Urinary bladder (tissue), 4 donors: ENCODE data around the gene CHAC2. TPM values are rescaled to one million over a fixed set of nuclear protein-coding genes. Genes with fewer than 3 reads are reported as not detected.
A peak's percentile ranks its signal among the peaks of the same experiment; 100 is the strongest.

ENCODE experiments used
- DNase-seq: peaks from one replicate; pipeline ENCODE4 v3.0.0-alpha.2; 2015; ENCODE audit errors: extremely low spot score
- H3K27ac ChIP-seq: one replicate; pipeline ENCODE4 v1.5.1; 2013; ENCODE audit warnings: low read depth, mild to moderate bottlenecking, moderate library complexity
- H3K36me3 ChIP-seq: one replicate; pipeline ENCODE4 v1.6.1; 2013; ENCODE audit warnings: mild to moderate bottlenecking, moderate library complexity; ENCODE audit not compliant: insufficient read depth
- H3K4me1 ChIP-seq: one replicate; pipeline ENCODE4 v1.6.1; 2013; ENCODE audit warnings: mild to moderate bottlenecking, moderate library complexity; ENCODE audit not compliant: insufficient read depth
- H3K4me3 ChIP-seq: one replicate; pipeline ENCODE4 v1.5.1; 2013; ENCODE audit warnings: low read depth, low read length
- WGBS: extraction: QIAGEN DNeasy Blood & Tissue Kit; methylation state at CpG from one replicate; pipeline ENCODE4 v1.1.7; 2013; 5-methylcytosine and 5-hydroxymethylcytosine counted together
- polyA plus RNA-seq: library from polyadenylated mRNA; stranded (reverse); fragments of 200-250 nt; gene quantifications from one replicate; pipeline ENCODE4 v1.2.3, GENCODE V29; 2013
- total RNA-seq: library from RNA; depleted of rRNA; stranded (reverse); fragments of >200 nt; gene quantifications from one replicate; pipeline ENCODE4 v1.2.3, GENCODE V29; 2014
- donor health status: healthy with polysubstance abuse.
- donor health status: healthy.

CHAC2 gene
- total and polyA plus RNA-seq, 2 donors: 1.4 to 2.3 TPM

DNA sequence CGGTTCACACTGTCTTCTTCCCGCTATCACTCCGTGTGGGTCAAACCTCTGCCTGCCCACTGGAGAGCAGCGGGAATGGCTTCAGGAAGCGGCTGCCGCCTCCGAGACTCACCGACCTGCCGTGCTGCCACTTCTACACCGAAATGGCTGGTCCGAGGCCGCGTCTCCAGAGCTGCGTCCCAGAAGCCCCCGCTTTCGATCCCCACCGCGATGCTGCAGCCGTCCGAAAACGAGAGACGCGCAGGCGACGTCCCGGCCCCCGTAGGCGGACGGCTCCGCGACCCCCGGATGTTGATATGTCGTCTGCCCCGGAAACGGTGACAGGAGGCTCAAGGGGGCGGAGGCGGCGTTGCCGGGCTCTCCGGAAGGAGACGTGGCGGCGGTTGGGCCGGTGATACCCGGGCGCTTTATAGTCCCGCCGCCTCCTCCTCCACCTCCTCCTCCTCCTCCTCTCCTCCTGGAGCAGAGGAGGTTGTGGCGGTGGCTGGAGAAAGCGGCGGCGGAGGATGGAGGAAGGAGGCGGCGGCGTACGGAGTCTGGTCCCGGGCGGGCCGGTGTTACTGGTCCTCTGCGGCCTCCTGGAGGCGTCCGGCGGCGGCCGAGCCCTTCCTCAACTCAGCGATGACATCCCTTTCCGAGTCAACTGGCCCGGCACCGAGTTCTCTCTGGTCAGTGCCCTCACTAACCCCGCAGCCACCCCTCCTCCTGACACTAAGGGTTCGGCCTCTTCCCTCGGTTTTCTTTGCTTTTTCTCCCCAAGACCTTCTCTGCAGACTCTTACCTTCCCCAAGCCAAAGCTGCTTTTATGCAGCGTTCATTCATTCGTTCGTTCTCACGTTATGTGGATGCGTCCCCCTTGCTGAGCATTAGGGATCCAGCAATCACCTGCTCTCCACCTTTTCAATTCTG, 19.4 kb downstream of the CHAC2 start, which contains the start of the genes ASB3 and ERLEC1:
Gene ASB3, minus strand, starts transcription at position 249 of the 909 bp plus-strand sequence. CDS start 21,381 bp downstream, outside the sequence.
Gene ERLEC1, plus strand, starts transcription at position 340 of the 909 bp plus-strand sequence. Its CDS starts 167 bp downstream, at position 507.
- Histone ChIP-seq H3K4me3 (peak within 1 kb of the TSS; percentile 77), H3K36me3 (no peaks in the 10 kb centered on the region), H3K27ac (peak within 1 kb of the TSS; percentile 60), H3K4me1 (peaks cover 2% of the 10 kb centered on the region)
- DNase-seq: peak; percentile 74
- under 1% methylated on average over 77 of the region's 77 CpGs for WGBS

DNA sequence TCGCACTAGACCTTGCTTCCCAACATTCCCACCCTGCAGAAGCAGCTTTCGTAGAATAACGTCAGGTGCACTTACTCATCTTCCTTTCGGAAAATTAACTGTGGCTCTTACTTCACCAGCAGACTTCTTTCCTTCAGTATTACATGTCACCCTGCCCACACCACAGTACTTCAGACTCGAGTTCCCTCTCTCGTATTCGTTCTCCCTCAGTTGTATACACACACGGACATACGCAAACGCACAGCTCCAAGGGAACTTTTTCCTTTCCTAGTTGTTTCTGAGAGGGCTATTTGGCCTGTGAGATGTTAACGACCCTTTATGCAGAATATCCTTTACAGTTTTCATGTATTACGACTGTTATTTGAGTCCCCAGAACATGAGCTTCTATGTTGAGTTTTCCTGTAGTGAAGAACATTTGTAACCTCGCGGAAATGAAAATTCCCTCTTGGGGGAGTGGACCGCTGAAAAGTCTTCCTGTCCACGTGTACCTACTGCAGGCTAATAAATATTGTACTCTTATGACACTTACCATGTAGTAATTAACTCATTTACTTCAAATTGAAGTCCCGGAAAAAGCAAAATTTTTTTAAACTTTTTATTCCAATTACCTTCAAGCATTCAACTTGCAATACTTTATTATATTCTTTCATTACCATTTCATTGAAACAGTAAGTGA, 20.1 kb downstream of the CHAC2 start:
- peaks cover 2% of the 10 kb centered on the region for H3K4me1 ChIP-seq
- no peak for DNase-seq
- WGBS: 4% methylated on average over 17 of the region's 17 CpGs
- H3K4me3 ChIP-seq: peak overlapping the region; percentile 77
- no peaks in the 10 kb centered on the region for H3K36me3 ChIP-seq
- no peak overlapping the region for H3K27ac ChIP-seq

DNA sequence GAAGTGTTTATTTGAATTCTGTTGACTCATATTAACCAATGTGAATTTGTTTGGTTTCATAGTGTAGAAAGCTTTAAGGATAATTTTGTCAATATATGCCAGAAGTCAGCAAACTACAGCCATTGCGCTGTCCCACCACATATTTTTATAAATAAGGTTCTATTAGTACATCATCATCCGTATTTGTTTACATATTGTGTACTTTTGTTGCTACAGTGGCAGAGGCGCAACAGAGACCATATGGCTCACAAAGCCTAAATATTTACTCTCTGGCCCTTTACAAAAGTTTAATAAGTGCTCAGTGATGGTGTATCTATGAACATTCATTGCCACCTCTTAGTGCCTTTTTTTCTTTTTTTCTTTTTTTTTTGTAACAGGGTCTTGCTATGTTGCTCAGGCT, 25.7 kb downstream of the CHAC2 start:
- no peak overlapping the region for H3K27ac ChIP-seq
- no peak for DNase-seq
- H3K36me3 ChIP-seq: peaks cover 2% of the 10 kb centered on the region
- H3K4me1 ChIP-seq: no peaks in the 10 kb centered on the region
- H3K4me3 ChIP-seq: no peak overlapping the region
- 71% methylated on average over 3 of the region's 3 CpGs for WGBS

DNA sequence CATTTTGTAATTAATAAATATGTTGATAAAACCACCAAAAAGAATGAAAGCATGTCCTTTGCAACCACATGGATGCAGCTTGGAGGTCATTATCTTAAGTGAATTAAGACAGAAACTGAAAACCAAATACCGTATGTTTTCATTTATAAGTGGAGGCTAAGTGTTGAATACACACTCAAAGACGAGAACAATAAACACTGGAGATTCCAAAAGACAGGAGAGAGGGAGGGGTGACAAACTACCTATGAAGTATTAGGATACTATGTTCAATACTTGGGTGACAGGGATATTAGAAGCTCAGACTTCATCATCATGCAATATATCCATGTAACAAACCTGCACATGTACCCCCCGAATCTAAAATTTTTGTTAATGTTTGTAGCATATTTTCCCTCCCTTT, 26.2 kb downstream of the CHAC2 start:
- DNase-seq: no peak
- H3K27ac ChIP-seq: no peak overlapping the region
- H3K36me3 ChIP-seq: peaks cover 2% of the 10 kb centered on the region
- H3K4me1 ChIP-seq: no peaks in the 10 kb centered on the region
- H3K4me3 ChIP-seq: no peak overlapping the region
- WGBS: 76% methylated on average over 3 of the region's 3 CpGs

DNA sequence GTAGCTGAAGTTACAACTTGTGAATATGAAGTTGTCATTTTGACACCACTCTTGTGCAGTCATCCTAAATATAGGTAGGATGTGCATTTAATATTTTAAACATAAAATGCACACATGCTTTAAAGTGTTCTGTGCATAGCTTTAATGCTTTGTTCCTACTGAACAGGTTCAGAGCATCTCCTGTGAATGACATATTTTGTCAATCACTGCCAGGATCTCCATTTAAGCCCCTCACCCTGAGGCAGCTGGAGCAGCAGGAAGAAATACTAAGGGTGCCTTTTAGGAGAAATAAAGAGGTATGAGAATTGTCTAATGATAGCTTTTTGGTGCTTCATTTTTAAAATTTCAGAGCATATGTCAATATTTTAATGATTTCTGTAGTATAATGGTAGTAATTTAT, 33.9 kb downstream of the CHAC2 start:
- DNase-seq: no peak
- Histone ChIP-seq H3K27ac (no peak overlapping the region), H3K4me1 (no peaks in the 10 kb centered on the region), H3K4me3 (no peak overlapping the region), H3K36me3 (peaks cover 4% of the 10 kb centered on the region)

DNA sequence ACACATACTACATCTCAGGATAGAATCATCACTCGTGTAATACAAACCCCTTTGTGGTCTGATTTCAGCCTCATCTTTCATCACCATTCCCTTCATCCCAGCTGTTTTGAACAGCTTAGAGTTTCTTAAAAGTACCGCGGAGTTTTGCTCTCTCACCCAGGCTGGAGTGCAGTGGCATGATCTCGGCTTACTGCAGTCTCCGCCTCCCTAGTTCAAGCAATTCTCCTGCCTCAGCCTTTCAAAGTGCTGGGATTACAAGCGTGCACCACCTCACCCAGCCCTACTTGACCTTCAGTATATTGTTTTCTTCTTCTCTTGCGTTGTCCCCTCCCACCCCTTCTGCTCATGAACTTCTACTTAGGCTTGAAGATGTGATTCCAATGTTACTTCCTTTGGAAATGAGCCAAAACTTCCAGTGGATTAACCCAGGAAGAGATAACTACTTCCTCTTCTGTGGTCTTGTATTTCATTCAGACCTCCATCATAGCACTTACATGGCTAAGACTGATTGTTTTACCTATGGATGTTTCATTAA, 35.1 kb downstream of the CHAC2 start:
- peaks cover 2% of the 10 kb centered on the region for H3K36me3 ChIP-seq
- DNase-seq: no peak
- H3K4me3 ChIP-seq: no peak overlapping the region
- 53% methylated on average over 7 of the region's 7 CpGs for WGBS
- no peak overlapping the region for H3K27ac ChIP-seq
- H3K4me1 ChIP-seq: no peaks in the 10 kb centered on the region

DNA sequence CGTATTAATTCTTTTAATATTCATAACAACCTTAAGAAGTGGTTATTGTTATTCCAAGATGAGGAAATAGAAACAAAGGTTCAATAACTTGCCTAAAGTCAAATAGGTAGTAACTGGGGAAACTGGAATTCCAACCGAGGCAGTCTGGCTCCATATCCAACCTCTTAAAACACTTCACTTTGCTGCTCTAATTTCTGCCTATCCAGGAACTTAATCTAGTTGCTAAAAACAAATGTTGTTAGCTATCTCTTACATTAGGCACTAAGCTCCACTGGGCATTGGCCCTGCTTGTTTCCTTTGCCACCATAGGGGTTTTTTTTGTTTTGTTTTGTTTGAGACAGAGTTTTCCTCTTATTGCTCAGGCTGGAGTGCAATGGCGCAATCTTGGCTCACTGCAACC, 44.0 kb downstream of the CHAC2 start:
- WGBS: 96% methylated on average over 3 of the region's 3 CpGs
- Histone ChIP-seq H3K36me3 (peaks cover 4% of the 10 kb centered on the region), H3K4me3 (no peak overlapping the region), H3K4me1 (no peaks in the 10 kb centered on the region), H3K27ac (no peak overlapping the region)
- DNase-seq: no peak

DNA sequence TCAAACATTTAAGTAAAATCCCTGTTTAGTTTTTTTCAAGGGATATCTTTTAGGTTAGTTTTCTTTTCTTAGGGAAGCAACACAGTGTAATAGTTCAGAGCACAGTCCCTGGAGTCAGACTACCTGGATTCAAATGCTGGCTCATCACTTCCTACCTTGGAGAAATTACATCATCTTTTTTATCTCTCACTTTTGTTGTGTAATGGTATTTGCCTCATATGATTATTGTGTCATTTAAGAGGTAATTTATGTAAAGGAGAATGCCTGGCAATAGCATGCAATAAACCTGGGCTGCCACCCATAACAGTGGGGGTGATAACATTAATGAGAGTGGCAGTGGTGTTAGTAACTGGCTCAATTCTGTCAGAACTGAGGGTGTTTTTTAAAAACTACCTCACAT, 45.5 kb downstream of the CHAC2 start:
- H3K4me1 ChIP-seq: no peaks in the 10 kb centered on the region
- peaks cover 7% of the 10 kb centered on the region for H3K36me3 ChIP-seq
- no peak overlapping the region for H3K4me3 ChIP-seq
- no peak overlapping the region for H3K27ac ChIP-seq
- DNase-seq: no peak

DNA sequence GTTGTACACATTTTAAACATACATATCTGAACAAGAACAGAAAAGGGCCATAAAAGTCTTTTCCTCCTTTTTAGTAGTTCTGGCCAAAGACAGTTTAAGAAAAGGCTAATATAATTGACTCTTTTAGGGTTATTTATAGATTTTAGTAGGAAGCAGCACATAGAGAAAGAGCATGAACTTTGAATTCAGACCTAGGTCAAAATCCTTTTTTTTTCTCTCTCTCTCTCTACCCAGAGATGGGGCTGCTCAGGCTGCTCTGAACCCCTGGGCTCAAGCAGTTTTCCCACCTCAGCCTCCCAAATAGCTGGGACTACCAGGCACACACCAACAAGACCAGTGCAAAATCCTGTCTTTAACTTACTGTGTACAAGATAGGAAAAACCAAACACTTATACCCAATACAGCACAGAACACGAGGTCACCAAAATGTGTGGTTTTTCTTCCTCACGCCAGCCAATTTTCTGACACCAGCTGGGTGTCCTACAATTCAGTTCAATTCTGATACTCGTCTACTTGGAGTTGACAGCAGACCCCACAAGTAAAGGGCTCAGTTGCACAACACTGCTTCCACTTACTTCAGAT, 51.3 kb downstream of the CHAC2 start:
- Histone ChIP-seq H3K4me1 (no peaks in the 10 kb centered on the region), H3K27ac (no peak overlapping the region), H3K36me3 (peaks cover 3% of the 10 kb centered on the region), H3K4me3 (no peak overlapping the region)
- no peak for DNase-seq
- WGBS: 85% methylated on average over 3 of the region's 3 CpGs

DNA sequence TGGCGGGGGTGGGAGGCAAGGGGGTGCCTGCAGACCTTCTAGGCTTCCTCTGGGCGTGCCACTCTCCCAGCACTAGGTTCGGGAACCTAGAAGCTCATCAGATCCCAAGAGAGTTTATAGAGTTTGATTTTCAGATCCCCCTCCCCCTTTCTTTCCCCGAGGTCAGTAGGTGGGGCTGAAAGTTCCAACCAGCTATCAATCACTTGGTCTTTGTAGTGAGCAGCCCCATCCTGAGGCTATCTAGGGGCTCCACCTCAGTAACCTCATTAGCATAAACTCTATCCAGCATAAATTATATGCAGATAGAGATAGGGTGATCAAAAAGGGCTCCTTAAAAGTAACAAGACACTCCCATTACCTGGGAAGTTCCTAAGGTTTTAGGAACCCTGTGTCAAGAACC, 52.0 kb downstream of the CHAC2 start:
- no peak overlapping the region for H3K4me3 ChIP-seq
- no peak for DNase-seq
- H3K4me1 ChIP-seq: no peaks in the 10 kb centered on the region
- 82% methylated on average over 4 of the region's 4 CpGs for WGBS
- H3K27ac ChIP-seq: no peak overlapping the region
- H3K36me3 ChIP-seq: peaks cover 3% of the 10 kb centered on the region

DNA sequence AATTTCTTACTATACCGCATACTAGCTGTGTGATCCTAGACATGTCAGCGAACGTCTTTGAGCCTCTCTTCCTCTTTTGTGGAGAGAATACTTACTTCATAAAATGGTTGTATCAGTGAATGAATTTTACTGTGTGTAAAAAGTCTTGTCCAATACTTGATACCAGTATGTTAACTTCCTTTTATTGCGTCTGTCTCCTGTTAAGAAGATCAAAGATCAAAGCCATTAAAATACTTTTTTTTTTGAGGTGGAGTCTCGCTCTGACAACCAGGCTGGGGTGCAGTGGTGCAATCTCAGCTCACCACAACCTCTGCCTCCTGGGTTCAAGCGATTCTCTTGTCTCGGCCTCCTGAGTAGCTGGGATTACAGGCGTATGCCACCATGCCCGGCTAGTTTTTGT, 52.4 kb downstream of the CHAC2 start:
- Histone ChIP-seq H3K27ac (no peak overlapping the region), H3K4me3 (no peak overlapping the region), H3K4me1 (no peaks in the 10 kb centered on the region), H3K36me3 (peaks cover 3% of the 10 kb centered on the region)
- no peak for DNase-seq
- WGBS: 86% methylated on average over 9 of the region's 9 CpGs

DNA sequence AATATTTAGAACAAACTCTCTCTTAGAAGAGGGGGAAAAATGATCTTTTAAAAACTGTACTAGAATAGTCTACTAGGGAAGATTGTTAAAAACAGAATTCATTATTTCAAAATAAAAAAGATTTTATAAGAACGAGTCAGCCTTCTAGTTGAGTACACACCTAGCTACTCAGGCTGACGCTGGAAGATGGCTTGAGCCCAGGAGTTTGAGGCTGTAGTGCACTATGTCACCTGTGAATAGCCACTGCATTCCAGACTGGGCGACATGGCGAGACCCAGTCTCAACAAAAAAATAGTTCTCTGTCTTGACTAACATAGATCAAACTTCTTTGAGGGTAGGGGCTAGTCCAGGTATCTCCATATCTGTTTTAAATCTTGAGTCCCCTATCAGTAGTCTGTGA, 53.1 kb downstream of the CHAC2 start:
- Histone ChIP-seq H3K27ac (no peak overlapping the region), H3K36me3 (peaks cover 3% of the 10 kb centered on the region), H3K4me1 (no peaks in the 10 kb centered on the region), H3K4me3 (no peak overlapping the region)
- DNase-seq: no peak
- WGBS: 89% methylated on average over 4 of the region's 4 CpGs

DNA sequence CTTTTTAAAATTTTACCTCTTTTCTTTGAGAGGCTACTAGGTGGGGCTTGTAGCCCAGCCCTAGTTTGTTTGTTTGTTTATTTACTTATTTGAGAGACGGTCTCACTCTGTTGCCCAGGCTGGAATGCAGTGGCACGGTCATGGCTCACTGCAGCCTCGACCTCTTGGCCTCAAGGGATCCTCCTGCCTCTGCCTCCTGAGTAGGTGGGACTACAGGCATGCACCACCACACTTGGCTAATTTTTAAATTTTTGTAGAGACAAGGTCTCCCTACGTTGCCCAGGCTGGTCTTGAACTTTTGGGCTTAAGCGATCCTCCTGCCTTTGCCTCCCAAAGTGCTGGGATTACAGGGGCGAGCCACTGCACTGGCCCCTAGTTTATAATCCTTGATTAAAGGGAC, 54.2 kb downstream of the CHAC2 start:
- Histone ChIP-seq H3K4me3 (no peak overlapping the region), H3K36me3 (peaks cover 3% of the 10 kb centered on the region), H3K27ac (no peak overlapping the region), H3K4me1 (no peaks in the 10 kb centered on the region)
- DNase-seq: no peak
- WGBS: 82% methylated on average over 6 of the region's 6 CpGs
